GM12878 (cell line): Measurements from ENCODE around the gene CD244.

Experiments
- ATF3 ChIP-seq: IDR thresholded peaks from 2 replicates; pipeline ENCODE4 v1.6.1; 2011; ENCODE audit warnings: low read depth, mild to moderate bottlenecking, low read length, moderate library complexity, borderline replicate concordance; ENCODE audit errors: extremely low read depth
- CTCF ChIP-seq, 3 experiments: IDR thresholded peaks in 2 of 3; conservative IDR thresholded peaks in 1 of 3; 2 replicates each; pipeline ENCODE4 v1.5.1; 2011; ENCODE audit warnings: low read depth in 3 of 3, low read length in 3 of 3, mild to moderate bottlenecking in 3 of 3, control low read depth in 2 of 3, moderate library complexity in 2 of 3, inconsistent platforms in 1 of 3, mixed read lengths in 1 of 3; ENCODE audit not compliant: control insufficient read depth in 2 of 3, insufficient read depth in 1 of 3; ENCODE audit errors: extremely low read depth in 1 of 3
- GABPA ChIP-seq: IDR thresholded peaks from 2 replicates; pipeline ENCODE4 v1.6.1; 2014; ENCODE audit warnings: antibody characterized with exemption, low read depth, mild to moderate bottlenecking, inconsistent platforms
- HDAC2 ChIP-seq: fragments of 200-600 bp; sonication (generic); IDR thresholded peaks from 2 replicates; pipeline ENCODE4 v1.6.1; 2017
- LARP7 ChIP-seq: fragments of 450-650 bp; IDR thresholded peaks from 2 replicates; pipeline ENCODE4 v1.6.1; 2017; ENCODE audit warnings: mild to moderate bottlenecking
- MYC ChIP-seq: IDR thresholded peaks from 2 replicates; pipeline ENCODE4 v1.6.1; 2011; ENCODE audit warnings: mild to moderate bottlenecking, low read length, moderate library complexity, inconsistent platforms; ENCODE audit not compliant: insufficient read depth, insufficient replicate concordance, insufficient read length, severe bottlenecking
- POLR2A ChIP-seq: IDR thresholded peaks from 2 replicates; pipeline ENCODE4 v1.6.1; 2011; ENCODE audit warnings: low read depth, mild to moderate bottlenecking, low read length
- SMAD1 ChIP-seq: fragments of 450-650 bp; IDR thresholded peaks from 2 replicates; pipeline ENCODE4 v1.6.1; 2018; ENCODE audit warnings: mild to moderate bottlenecking, low read depth; ENCODE audit not compliant: partially characterized antibody
- SMC3 ChIP-seq: IDR thresholded peaks from 2 replicates; pipeline ENCODE4 v1.6.1; 2011; ENCODE audit warnings: low read length, improper control_type of control experiment, borderline replicate concordance
- TAF1 ChIP-seq: IDR thresholded peaks from 2 replicates; pipeline ENCODE4 v1.6.1; 2011; ENCODE audit warnings: mild to moderate bottlenecking, low read depth, low read length, borderline replicate concordance
- TBL1XR1 ChIP-seq: IDR thresholded peaks from 2 replicates; pipeline ENCODE4 v1.6.1; 2012; ENCODE audit warnings: low read depth, low read length, improper control_type of control experiment
- TCF7 ChIP-seq: IDR thresholded peaks from 2 replicates; pipeline ENCODE4 v1.6.1; 2014; ENCODE audit warnings: antibody characterized with exemption, borderline replicate concordance
- USF2 ChIP-seq: IDR thresholded peaks from 2 replicates; pipeline ENCODE4 v1.6.1; 2011; ENCODE audit warnings: low read depth, low read length, improper control_type of control experiment, borderline replicate concordance
- ZBTB4 ChIP-seq: fragments of 450-650 bp; formaldehyde crosslinking; IDR thresholded peaks from 2 replicates; pipeline ENCODE4 v1.4.0; 2022; ENCODE audit warnings: mild to moderate bottlenecking, moderate library complexity

- TF ChIP-seq ZBTB4 (CRISPR knock-in tag), result no peak
- TF ChIP-seq POLR2A, result no peak
- no peak for TF ChIP-seq GABPA
- TF ChIP-seq LARP7, result no peak
- no peak for TF ChIP-seq SMC3
- no peak for TF ChIP-seq TAF1
- no peak for TF ChIP-seq HDAC2
- TF ChIP-seq ATF3, result no peak
- no peak for TF ChIP-seq SMAD1
- TF ChIP-seq CTCF (IDR thresholded peaks at IDR 0.05 in 2 of 3, conservative IDR thresholded peaks at IDR 0.05 in 1 of 3; ENCODE audit: control insufficient read depth in 2 of 3, extremely low read depth in 1 of 3, insufficient read depth in 1 of 3, low read depth in 3 of 3, low read length in 3 of 3), result no peak
- no peak for TF ChIP-seq TBL1XR1
- no peak for TF ChIP-seq USF2
- no peak for TF ChIP-seq TCF7
- TF ChIP-seq MYC, result no peak
Measured at GRCh38 chr1:160863061-160863773, 530 bp upstream of the CD244 start.
